HG03060 (cell line): ENCODE results near the gene CCND3.

Experiments used
- ATAC-seq: cut with Tn5 transposase; IDR thresholded peaks from one replicate; pipeline ENCODE4 v1.9.1; 2021; ENCODE audit warnings: low read depth, moderate number of reproducible peaks; ENCODE audit not compliant: unreplicated experiment

CCND3 gene

GRCh38 chr6:41927253-41927652 lies 14.4 kb downstream of the CCND3 start:
- ATAC-seq: no peak

DNA sequence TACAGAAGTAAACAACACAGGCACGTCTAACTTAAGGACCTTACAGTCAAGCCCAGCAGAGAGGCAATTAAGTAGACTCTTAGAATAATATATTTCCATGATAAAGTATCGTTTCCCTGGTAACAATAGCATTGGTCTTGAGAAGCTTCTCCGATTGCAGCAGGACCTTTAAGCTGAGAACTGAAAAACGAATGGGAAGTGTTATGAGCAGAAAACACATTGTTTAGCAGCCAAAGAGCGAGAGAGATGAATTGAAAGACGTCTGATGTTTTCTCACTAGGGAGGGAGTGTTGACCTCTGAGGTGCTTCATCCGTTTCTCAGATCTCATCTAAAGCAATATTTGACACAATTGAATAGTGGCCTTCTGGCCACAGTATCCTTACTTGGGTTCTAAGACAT lies 19.5 kb downstream of the CCND3 start:
- ATAC-seq: no peak

DNA sequence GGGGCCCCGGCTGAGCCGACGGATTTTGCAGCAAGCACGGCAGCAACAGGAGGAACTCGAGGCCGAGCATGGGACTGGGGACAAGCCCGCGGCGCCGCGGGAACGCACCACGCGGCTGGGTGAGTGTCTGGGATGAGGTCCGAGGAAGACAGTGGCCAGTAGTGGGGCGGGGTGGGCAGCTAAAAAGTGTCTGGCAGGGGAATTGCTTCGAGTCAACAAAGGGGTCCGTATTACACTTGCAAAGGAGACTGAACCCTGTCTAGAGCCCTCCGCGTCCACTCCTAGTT lies 20.0 kb downstream of the CCND3 start:
- no peak for ATAC-seq

DNA sequence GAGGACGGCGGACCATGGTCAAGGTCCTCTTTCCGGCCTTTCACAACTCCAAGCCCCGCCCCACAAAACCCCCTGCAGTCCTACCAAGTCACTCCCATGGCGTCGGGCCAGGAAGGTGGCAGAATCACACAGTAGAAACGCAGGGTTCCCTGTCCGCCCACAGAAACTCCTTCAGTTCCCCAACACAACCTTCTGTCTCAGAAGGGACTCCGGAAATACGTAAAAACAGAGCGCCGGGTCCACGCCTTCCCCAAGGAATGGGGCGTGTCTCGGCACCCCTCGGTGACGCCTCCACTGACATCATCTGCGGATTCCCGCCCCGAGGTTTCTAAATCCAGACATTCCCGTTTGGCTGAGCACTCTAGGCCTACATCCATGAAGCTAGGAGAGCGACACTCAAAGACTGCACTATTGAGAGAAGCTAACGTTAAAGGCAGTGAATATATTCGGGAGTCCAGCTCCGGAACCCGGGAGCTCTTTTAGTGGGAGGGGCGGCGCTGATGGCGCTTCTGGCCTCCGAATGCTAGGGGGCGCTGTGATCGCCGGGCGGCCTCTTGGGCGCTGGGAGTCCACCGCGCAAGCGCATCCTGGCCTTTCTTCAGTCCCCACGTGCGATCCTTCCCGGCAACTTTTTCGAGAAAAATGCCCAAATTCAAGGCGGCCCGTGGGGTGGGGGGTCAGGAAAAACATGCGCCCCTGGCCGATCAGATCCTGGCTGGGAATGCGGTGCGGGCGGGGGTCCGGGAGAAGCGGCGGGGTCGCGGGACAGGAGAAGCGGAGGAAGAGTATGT lies 20.5 kb downstream of the CCND3 start, which contains the start of the genes BYSL and MED20:
TSS of gene BYSL (plus strand) at position 579 of the 791 bp plus-strand sequence. CDS start at position 643, 64 bp downstream.
TSS of gene MED20 (minus strand) at position 219 of the 791 bp plus-strand sequence. CDS start at position 98, 121 bp downstream.
- peak; percentile 83 for ATAC-seq

DNA sequence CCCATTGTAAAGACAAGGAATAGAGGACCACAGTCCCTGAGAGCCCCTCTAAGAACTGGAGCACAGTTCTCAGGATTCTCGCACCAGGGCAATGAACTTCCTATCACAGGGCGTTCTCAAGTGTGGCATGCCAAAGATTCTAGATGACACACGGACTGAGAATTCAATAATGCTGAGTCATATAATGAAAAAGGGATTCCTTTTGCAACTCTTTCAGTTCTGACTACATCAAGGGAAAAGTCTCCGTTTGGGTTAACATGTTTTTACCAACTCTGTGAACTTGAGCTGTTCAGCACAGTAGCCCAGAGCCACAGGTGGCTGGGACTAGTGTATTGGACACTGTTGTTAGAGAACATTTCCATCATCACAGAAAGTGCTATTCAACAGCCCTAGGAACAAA lies 24.1 kb downstream of the CCND3 start:
- ATAC-seq: no peak

DNA sequence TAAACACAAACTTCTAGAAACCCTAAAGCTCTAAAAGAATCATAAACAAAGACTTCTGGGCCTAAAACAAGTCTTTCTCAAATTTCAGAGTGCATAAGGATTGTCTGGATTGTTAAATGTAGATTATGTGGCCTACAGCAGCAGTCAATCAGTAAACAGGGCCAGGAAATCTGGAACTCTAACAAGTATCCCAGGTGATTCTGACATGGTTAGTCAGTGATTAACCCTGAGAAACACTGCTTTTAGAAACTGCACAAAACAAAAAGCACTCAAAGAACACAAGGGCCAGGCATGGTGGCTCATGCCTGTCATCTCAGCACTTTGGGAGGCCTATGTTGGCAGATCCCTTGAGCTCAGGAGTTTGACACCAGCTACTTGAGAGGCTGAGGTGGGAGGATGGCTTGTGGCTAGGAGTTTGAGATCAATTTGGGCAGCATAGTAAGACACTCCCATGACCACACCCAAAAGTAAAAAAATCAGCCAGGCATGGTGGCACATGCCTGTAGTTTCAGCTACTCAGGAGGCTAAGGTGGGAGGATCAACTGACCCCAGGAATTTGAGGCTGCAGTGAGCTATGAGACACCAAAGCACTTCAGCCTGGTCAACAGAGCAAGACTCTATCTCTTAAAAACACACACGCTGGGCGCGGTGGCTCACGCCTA lies 26.6 kb downstream of the CCND3 start:
- ATAC-seq: no peak

DNA sequence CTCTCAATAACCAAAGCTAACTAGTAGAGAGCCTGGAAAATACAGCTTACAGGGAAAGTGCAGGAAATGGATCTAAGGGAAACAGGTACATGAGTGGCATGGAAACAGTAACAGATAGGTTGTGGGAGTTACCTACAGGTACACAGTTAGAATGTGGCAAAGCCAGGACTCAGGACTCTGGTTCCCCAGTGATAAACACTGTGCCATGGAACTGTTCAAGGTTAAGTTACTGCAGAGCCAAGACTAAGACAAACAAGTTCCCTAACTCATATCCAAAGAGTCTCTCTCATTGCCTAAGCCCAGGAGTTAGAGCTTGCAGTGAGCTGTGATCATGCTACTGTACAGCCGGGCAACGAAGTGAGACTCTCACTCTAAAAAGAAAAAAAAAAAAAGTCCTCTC lies 27.3 kb downstream of the CCND3 start:
- no peak for ATAC-seq

- no peak for ATAC-seq
These were observed 31.9 kb downstream of the CCND3 start for GRCh38 chr6:41909727-41910126.

GRCh38 chr6:41901882-41902519 lies 39.6 kb downstream of the CCND3 start:
- ATAC-seq: no peak

- ATAC-seq: no peak
These were observed 40.7 kb downstream of the CCND3 start for GRCh38 chr6:41900861-41901260.

- ATAC-seq: no peak
These were observed 45.3 kb downstream of the CCND3 start for GRCh38 chr6:41896281-41896680.

DNA sequence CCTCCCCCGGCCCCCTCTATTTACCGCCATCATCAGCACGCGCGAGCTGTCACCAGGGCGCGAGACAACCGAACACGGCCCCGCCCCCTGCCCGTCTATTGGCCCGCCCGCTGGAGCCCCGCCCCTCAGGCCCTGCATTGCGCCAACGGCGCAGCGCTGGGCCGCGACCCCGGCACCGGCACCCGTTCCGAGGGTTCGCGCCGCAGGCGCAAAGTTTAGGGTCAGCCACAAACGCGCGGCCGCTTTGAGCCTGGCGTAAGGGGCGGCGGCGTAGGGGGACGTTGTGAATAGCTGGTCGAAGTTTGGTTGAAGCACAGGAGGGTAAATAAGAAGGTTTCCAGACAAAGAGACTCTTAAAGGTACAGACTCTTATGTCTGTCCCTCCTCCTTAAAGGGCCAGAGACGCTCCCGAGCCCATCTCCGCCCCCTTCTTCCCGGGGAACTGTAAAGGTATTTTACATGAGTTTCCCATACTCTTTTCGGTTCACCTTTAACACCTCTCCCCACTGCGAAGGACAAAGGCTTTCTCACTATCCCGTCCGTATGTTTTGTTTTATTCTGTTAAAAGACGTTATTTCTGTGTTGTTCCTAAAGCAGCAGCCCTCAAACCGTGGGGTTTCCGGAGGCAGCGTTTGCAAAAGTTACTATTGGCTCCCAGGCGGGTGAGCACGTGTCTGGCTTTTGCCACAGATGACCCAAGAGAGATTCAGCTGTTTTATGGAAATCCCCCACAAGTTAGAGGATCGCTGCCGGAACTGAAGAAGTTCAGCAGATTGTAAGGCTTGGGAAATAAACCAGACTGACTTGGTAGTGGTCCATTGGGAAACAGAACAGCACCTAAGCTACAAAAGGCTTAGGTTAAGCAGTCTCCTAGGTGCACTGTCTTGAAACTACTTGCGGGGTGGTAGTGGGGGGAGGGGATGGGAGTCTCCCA lies 46.0 kb downstream of the CCND3 start, which contains the start of gene USP49:
TSS of gene USP49 (minus strand) at position 76 of the 934 bp plus-strand sequence. CDS start 88,392 bp downstream, outside the sequence.
- peak; percentile 60 for ATAC-seq

DNA sequence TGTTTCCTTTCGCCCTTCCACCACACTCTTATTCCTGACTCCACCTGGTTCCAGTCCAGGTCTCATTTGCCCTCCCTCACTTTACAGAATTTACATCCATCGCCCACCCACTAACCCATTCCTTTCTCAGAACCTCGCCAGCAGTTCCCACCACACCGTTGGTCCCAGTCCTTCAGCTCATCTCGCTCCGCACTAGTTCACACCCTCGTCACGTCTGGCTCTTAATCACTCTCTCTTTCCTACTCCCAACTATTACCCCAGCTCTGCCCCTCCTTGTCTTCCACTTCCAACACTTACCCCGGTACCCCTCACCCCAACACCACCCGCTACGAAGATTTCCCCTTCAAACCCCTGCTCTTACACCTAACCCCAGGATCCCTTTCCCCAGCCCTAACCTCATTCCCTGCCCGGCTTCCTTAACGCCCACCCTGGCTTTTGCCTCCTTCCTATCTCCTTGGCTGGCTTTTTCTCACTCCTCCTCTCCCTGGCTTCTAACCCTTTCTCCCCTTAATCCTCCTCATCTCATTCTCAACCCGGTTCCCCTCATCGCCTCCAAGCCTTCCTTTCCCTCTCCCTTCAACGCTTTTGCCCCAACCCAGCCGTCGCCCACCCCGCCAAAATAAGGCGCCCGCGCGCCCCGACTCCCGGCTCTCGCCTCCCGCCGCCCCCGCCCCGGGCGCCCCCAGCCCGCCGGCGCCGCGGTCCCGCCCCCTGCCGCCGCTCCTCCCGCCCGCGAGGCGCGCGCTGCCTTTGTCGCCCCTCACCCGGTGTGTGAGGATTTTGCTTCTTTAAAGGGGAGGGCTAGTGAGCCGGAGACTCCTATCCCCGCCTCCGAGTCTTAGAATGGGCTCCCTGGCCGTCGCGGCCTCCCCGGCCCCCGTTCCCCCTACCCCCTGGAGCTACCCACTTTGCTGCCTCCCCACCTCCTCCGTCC lies 47.0 kb downstream of the CCND3 start:
- ATAC-seq: peak; percentile 8

GRCh38 chr6:41892921-41893564 lies 48.6 kb downstream of the CCND3 start:
- no peak for ATAC-seq

DNA sequence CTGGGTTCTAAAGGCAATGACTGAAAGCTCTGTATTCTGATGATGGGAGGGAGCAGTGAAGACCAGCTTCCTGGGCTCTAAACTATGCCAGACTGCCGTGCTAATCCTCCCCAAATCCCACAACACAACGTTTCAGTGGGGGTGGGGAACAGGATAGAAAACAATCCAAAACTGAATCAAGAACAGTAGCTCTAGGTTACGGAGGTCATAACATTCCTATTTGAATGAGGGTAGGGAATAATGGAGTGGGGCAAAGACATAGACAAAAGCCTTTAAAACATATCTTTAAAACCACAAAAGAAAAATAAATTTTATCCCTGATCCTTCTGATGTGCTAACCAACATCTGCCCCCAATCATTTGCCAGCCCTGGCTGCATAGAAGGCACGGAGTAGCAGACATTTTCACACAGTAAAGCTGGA lies 54.3 kb downstream of the CCND3 start:
- ATAC-seq: no peak

DNA sequence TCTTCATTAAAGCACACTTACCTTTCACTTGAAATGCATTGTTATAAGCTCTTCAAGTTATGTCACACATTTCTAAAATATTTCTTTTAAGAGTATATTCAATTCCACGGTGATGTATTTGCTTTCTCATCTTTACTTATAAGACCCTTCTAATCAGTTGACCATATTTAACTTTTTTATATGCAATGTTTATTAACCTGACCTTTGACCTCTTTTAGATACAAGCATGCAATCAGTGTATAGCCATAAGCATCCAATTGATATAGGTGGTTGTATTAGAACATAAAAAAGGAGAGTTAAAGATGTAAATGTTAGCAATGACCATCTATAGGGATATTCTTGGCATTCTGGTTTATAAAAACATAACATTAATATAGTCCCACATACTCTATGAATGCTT lies 55.7 kb downstream of the CCND3 start:
- ATAC-seq: no peak

DNA sequence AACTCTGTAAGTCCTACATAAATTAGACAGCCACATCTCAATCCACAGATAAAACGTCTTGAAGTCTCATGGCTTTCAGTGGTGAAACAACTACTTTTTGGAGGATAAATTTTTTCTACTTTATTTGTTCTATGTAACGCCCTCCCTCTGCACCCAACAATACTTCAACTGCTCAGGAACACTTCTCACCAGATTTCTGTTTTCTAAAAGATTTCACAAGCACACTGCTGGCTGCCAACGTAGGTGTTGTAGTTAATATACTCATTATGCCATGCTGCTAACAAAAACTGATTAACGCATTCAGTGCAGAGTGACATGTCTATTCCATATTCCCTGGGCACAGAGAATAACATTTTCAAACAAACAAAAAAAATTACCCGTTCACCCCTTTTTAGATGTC lies 56.7 kb downstream of the CCND3 start:
- no peak for ATAC-seq
